ENCODE results near the gene CDYL. TPM values are rescaled to one million over a fixed set of nuclear protein-coding genes. Genes with fewer than 3 reads are reported as not detected.

Gene CDYL
- total and polyA plus RNA-seq, 8 donors, result 26.9 to 32.3 (median 29.1) TPM

DNA sequence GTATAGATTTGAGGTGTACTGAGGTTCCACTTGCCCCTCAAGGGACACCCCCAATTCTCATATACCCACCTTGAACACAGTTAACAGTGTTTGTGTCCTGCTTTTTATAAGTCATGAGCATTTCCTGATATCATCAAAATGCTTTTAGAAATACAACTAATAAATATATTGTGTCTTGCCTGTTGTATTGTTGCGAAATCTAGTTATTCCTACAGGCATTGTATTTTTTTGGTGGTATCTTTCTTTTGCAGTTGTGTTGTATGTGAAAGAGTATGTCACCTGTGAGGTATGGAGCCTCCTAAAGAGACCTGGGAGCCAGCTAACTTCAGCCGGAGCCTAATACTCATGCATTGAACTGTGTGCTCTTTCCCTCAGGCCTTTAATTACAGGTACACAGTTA is 40.7 kb downstream of the CDYL start:
- peaks cover 0 to 8% of the 10 kb centered on the region in 2 donors for H3K4me1 ChIP-seq
- TF ChIP-seq CTCF (IDR thresholded peaks at IDR 0.05), result no peak
- no peaks in the 10 kb centered on the region for H3K9me3 ChIP-seq
- H3K36me3 ChIP-seq, result no peaks in the 10 kb centered on the region
- H3K27me3 ChIP-seq, result no peaks in the 10 kb centered on the region
- DNase-seq (no peak), ATAC-seq (no peak)
- intact Hi-C loops (cut with DNase I), result no loop called here
- H3K4me3 ChIP-seq, result no peak overlapping the region
- no peak overlapping the region for H3K27ac ChIP-seq

GRCh38 chr6:4817551-4817950 is 41.3 kb downstream of the CDYL start:
- ATAC-seq (no peak), DNase-seq (no peak)
- H3K36me3 ChIP-seq, result no peaks in the 10 kb centered on the region
- TF ChIP-seq CTCF (IDR thresholded peaks at IDR 0.05), result no peak
- no peak overlapping the region for H3K4me3 ChIP-seq
- no peaks in the 10 kb centered on the region for H3K27me3 ChIP-seq
- H3K27ac ChIP-seq, result no peak overlapping the region
- H3K4me1 ChIP-seq, result peaks cover 0 to 1% of the 10 kb centered on the region in 2 donors
- no peaks in the 10 kb centered on the region for H3K9me3 ChIP-seq
- intact Hi-C loops (cut with DNase I), result no loop called here

DNA sequence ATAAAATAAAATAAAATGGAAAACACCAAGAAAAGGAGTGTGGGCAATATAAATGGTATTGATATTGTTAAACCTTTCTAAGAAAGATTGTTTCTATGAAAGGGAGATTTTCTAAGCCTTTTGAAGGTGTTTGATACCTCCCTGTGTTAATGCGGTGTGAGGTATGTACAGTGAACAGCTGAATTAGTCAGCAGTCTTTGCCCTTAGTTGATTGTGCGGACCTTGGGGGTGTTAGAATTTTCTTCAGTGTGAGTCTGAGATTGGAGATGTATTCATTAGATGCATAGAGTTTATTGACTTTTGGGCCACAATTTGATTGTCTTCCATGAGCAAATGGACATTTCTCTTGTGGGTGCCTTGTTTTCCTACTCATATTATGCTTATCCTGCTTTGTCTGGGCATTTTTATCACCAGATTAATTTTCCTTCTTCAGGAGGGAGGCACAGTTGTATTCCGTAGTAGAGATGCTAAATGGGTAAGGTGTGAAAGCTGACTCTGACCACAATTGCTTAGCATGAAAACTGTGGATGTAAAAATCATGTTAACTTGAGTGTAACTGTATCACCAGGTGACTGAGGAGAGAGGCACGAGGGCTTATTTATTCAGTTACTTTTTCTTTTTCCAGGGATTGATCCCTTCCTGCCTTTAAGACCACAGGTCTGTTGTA is 42.2 kb downstream of the CDYL start:
- Histone ChIP-seq H3K4me3 (no peak overlapping the region), H3K9me3 (no peaks in the 10 kb centered on the region), H3K36me3 (no peaks in the 10 kb centered on the region), H3K27me3 (no peaks in the 10 kb centered on the region), H3K4me1 (no peaks in the 10 kb centered on the region), H3K27ac (no peak overlapping the region)
- no peak for TF ChIP-seq CTCF (IDR thresholded peaks at IDR 0.05)
- ATAC-seq (no peak), DNase-seq (no peak)
- intact Hi-C loops (cut with DNase I), result no loop called here

DNA sequence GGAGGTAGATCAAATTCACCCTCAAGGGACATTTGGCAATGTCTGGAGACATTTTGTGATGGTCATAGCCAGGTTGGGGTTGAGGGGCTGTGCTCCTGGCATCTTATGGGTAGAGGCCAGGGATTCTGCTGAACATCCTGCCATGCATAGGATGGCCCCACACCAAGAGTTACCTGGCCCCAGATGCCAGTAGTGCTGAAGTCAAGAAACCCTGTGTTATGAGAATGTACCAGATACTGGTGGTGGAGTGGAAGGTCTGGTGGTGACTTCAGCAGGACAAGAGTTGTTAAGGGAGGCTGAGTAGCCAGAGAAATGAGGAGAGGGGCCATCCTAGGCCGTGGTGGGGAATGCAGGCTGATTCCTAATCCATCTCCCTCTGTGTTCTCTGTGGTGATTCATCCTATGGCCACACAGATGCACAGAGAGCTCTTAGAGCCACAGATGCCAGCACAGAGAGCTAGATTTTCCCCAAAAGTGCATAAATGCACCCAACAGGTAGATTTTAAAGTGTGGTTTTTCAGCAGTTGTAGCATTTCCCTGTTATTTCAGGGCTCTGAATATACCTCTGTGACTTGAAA is 43.6 kb downstream of the CDYL start:
- H3K27ac ChIP-seq, result no peak overlapping the region
- H3K36me3 ChIP-seq, result no peaks in the 10 kb centered on the region
- DNase-seq (no peak), ATAC-seq (no peak)
- intact Hi-C loops (cut with DNase I), result no loop called here
- H3K27me3 ChIP-seq, result no peaks in the 10 kb centered on the region
- no peak for TF ChIP-seq CTCF (IDR thresholded peaks at IDR 0.05)
- peaks cover 0 to under 1% of the 10 kb centered on the region in 2 donors for H3K9me3 ChIP-seq
- H3K4me3 ChIP-seq, result no peak overlapping the region
- H3K4me1 ChIP-seq, result no peaks in the 10 kb centered on the region

DNA sequence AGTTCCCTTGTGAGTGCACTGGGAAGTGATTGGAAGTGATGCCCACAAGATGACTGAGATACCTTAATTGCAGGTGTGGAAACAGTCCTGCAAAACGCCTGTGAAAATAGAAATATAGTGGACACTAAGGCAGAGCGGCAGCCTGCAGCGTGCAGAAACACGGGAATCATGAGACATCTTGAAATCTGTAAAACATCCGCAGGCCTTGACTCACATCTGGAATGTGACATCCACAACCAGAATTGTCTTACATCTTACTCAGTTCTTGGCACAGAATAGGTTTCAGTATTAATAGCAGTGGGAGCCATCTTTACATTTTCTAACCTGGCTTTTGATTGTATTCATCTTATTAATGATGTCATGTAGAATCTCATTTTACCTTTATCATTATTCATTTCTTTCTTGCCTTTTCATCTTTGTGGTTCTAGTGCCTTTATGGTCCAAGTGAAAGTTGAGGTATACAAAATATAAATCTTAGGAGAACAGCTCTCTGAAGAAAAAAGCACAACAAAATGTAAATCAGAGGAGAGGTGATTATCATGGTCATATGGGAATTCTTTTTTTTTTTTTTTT is 44.6 kb downstream of the CDYL start:
- Histone ChIP-seq H3K27me3 (no peaks in the 10 kb centered on the region), H3K9me3 (peaks cover 0 to 5% of the 10 kb centered on the region in 2 donors), H3K27ac (no peak overlapping the region), H3K36me3 (no peaks in the 10 kb centered on the region), H3K4me3 (no peak overlapping the region), H3K4me1 (no peaks in the 10 kb centered on the region)
- no peak for DNase-seq
- intact Hi-C loops (cut with DNase I), result no loop called here
- ATAC-seq, result no peak
- no peak for TF ChIP-seq CTCF (IDR thresholded peaks at IDR 0.05)

Measured in left lung (tissue), 10 donors.